HUES64 (cell line): Measurements from ENCODE around the gene TMEM60.

Source experiments
- H3K27ac ChIP-seq: 2 replicates; pipeline ENCODE4 v1.7.0; 2013; ENCODE audit warnings: low read depth, low read length, inconsistent platforms
- H3K27me3 ChIP-seq: 2 replicates; pipeline ENCODE4 v1.6.1; 2013; ENCODE audit warnings: mild to moderate bottlenecking, low read length; ENCODE audit not compliant: insufficient read depth
- H3K36me3 ChIP-seq: 2 replicates; pipeline ENCODE4 v1.6.1; 2013; ENCODE audit warnings: mild to moderate bottlenecking, low read length; ENCODE audit not compliant: insufficient read depth
- H3K4me1 ChIP-seq: 2 replicates; pipeline ENCODE4 v1.6.1; 2013; ENCODE audit warnings: mild to moderate bottlenecking, low read length, moderate library complexity; ENCODE audit not compliant: insufficient read depth
- H3K4me3 ChIP-seq: 2 replicates; pipeline ENCODE4 v1.5.1; 2013; ENCODE audit warnings: mild to moderate bottlenecking, low read length, moderate library complexity
- H3K9ac ChIP-seq: 2 replicates; pipeline ENCODE4 v1.6.1; 2013; ENCODE audit warnings: mild to moderate bottlenecking, low read depth, low read length
- H3K9me3 ChIP-seq: 2 replicates; pipeline ENCODE4 v1.6.1; 2013; ENCODE audit warnings: low read depth, low read length; ENCODE audit not compliant: insufficient read depth
- WGBS: fragments of 150-250, 120-280 bp; methylation state at CpG from one replicate; pipeline ENCODE4 v1.1.7; 2013; ENCODE audit warnings: missing lambda C conversion rate; 5-methylcytosine and 5-hydroxymethylcytosine counted together

Gene TMEM60

DNA sequence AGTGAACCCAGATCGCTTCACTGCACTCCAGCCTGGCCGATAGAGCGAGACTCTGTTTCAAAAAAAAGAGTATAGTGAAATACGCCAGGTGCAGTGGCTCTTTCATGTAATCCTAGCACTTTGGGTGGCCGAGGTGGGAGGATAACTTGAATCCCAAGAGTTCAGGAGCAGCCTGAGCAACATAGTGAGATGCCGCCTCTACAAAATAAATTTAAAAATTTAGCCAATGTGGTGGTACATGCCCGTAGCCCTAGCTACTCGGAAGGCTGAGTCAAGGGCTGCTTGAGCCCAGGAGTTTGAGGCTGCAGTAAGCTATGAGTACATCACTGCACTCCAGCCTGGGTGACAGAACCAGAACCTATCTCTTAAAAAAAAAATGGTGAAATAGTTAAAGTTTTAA, 27.9 kb downstream of the TMEM60 start:
- no peaks in the 10 kb centered on the region for H3K9me3 ChIP-seq
- 86% methylated on average over 8 of the region's 8 CpGs for WGBS
- no peak overlapping the region for H3K9ac ChIP-seq
- H3K4me1 ChIP-seq = peaks cover 9% of the 10 kb centered on the region
- H3K4me3 ChIP-seq = no peak overlapping the region
- H3K27ac ChIP-seq = no peak overlapping the region
- no peaks in the 10 kb centered on the region for H3K27me3 ChIP-seq
- peaks cover 49% of the 10 kb centered on the region for H3K36me3 ChIP-seq

DNA sequence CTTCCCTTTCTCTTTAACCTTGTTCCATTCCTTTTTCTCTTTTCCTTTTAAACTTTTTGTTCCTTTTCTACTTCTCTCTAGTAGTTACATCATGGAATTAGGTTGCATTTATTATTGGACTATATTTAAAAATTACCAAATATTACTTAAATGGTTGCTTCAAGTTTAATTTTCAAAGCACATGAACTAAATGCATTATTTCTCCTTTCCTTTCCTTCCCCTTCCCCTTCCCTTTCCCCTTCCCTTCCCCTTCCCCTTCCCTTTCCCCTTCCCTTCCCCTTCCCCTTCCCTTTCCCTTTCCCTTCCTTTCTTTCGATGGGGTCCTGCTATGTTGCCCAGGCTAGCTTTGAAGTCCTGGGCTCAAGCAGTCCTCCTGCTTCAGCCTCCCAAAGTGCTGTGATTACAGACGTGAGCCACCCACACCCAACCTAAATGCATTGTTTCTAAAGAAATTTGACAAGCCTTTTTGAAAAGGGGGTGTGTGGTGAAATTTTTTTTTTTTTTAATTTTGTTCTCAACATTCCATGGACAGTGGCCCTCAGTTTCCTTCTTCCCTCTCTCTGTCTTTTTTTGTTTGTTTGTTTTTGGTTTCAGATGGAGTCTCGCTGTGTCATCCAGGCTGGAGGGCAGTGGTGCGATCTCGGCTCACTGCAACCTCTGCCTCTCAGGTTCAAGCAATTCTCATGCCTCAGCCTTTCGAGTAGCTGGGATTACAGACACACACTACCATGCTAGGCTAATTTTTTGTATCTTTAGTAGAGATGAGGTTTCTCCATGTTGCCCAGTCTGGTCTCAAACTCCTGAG, 31.2 kb downstream of the TMEM60 start:
- no peaks in the 10 kb centered on the region for H3K9me3 ChIP-seq
- no peaks in the 10 kb centered on the region for H3K27me3 ChIP-seq
- peaks cover 9% of the 10 kb centered on the region for H3K4me1 ChIP-seq
- 89% methylated on average over 6 of the region's 6 CpGs for WGBS
- H3K9ac ChIP-seq = no peak overlapping the region
- peaks cover 21% of the 10 kb centered on the region for H3K36me3 ChIP-seq
- no peak overlapping the region for H3K4me3 ChIP-seq
- no peak overlapping the region for H3K27ac ChIP-seq

GRCh38 chr7:77765906-77766800, 32.1 kb downstream of the TMEM60 start:
- 94% methylated on average over 4 of the region's 4 CpGs for WGBS
- Histone ChIP-seq H3K36me3 (peaks cover 21% of the 10 kb centered on the region), H3K27ac (peak overlapping the region; percentile 31; the same call in 1 of the 2 replicates), H3K4me3 (no peak overlapping the region), H3K27me3 (no peaks in the 10 kb centered on the region), H3K4me1 (peaks cover 9% of the 10 kb centered on the region), H3K9ac (no peak overlapping the region), H3K9me3 (no peaks in the 10 kb centered on the region)

DNA sequence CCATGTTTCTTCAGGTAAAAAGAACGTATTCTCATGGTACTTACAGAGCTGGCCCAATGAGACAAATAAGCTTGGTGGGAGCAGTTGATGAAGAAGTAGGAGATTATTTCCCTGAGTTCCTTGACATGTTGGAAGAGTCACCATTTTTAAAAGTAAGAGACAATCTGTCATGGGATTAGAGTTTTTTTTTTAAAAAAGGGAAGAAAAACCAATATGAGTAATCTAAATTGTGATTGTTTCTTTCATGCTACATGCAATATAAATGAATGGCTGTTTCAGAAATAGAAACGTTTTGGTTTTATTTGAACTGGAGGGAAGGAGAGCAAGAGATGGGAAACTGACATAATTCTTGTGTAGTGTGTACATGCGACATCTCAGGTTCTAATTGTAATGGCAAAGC, 32.8 kb downstream of the TMEM60 start:
- WGBS = 95% methylated on average over 3 of the region's 3 CpGs
- Histone ChIP-seq H3K4me1 (peaks cover 9% of the 10 kb centered on the region), H3K9ac (no peak overlapping the region), H3K9me3 (no peaks in the 10 kb centered on the region), H3K27me3 (no peaks in the 10 kb centered on the region), H3K36me3 (peaks cover 18% of the 10 kb centered on the region), H3K4me3 (no peak overlapping the region), H3K27ac (peak overlapping the region; percentile 31; the same call in 1 of the 2 replicates)

DNA sequence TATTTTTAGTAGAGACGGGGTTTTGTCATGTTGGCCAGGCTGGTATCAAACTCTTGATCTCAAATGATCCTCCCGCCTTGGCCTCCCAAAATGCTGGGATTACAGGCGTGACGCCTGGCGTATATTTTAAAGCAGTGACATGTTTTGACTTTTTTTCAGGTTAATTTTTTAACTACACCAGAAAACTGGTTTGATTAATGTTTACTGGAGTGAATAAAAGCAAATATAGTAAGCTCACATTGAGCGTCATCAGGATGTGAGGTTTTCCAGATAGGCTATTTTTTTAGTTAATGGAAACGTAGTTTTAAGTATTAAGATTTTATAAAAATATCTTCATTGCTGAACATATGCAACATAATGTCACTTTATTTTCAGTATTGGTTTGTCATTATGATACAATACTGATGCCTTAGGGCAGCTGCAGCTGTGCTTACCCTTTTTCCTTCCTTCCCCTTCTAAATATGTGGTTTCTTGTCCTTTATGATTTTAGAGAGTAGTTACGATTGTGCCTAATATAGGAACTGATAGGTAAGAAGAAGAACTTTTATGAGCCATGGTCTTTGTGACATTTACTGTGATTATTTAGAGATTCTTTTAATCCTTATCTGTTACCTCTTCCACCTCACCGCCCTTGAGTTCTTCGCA, 37.3 kb downstream of the TMEM60 start:
- no peak overlapping the region for H3K27ac ChIP-seq
- 96% methylated on average over 9 of the region's 10 CpGs for WGBS

GRCh38 chr7:77759294-77759889, 38.8 kb downstream of the TMEM60 start:
- Histone ChIP-seq H3K27ac (no peak overlapping the region), H3K9ac (no peak overlapping the region), H3K36me3 (no peaks in the 10 kb centered on the region), H3K27me3 (no peaks in the 10 kb centered on the region), H3K9me3 (no peaks in the 10 kb centered on the region), H3K4me1 (no peaks in the 10 kb centered on the region), H3K4me3 (no peak overlapping the region)
- 6% methylated on average over 3 of the region's 3 CpGs for WGBS

More for the DNA sequence above, 37.3 kb downstream of the TMEM60 start:
- Histone ChIP-seq H3K4me3 (no peak overlapping the region), H3K27me3 (no peaks in the 10 kb centered on the region), H3K4me1 (peaks cover 6% of the 10 kb centered on the region), H3K36me3 (no peaks in the 10 kb centered on the region; the same call in 1 of the 2 replicates), H3K9ac (no peak overlapping the region), H3K9me3 (no peaks in the 10 kb centered on the region)

- no CpG with 5 or more reads among the region's 1 CpG for WGBS
- H3K9me3 ChIP-seq = no peaks in the 10 kb centered on the region
- H3K4me1 ChIP-seq = no peaks in the 10 kb centered on the region
- no peak overlapping the region for H3K9ac ChIP-seq
- H3K36me3 ChIP-seq = no peaks in the 10 kb centered on the region
- no peak overlapping the region for H3K4me3 ChIP-seq
- no peaks in the 10 kb centered on the region for H3K27me3 ChIP-seq
- H3K27ac ChIP-seq = no peak overlapping the region
Observed at GRCh38 chr7:77757589-77757988, 40.6 kb downstream of the TMEM60 start.

DNA sequence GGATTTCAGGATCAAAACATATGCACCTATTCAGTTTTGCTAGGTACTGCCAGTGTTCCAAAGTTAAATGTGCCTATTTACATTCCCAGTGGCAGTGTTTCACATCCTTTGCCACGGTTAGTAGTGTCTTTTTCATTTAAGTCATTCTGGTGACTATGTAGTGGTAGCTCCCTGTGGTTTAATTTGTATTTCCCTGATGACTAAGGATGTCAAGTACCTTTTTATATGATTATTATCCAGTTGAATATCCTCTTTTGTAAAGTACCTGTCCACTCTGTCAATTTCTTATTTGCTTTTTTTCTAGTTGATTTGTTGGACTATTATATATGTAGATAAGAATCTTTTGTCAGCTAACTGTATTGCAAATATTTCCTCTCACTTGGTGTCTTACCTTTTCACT, 45.1 kb downstream of the TMEM60 start:
- Histone ChIP-seq H3K9me3 (no peaks in the 10 kb centered on the region), H3K4me1 (no peaks in the 10 kb centered on the region), H3K27ac (no peak overlapping the region), H3K36me3 (peaks cover 13% of the 10 kb centered on the region), H3K27me3 (no peaks in the 10 kb centered on the region), H3K4me3 (no peak overlapping the region), H3K9ac (no peak overlapping the region)
- WGBS = 100% methylated on average over 1 of the region's 1 CpG

- Histone ChIP-seq H3K9ac (no peak overlapping the region), H3K4me1 (no peaks in the 10 kb centered on the region), H3K36me3 (peaks cover 13% of the 10 kb centered on the region), H3K9me3 (no peaks in the 10 kb centered on the region), H3K27ac (no peak overlapping the region), H3K27me3 (no peaks in the 10 kb centered on the region), H3K4me3 (no peak overlapping the region)
- WGBS = 83% methylated on average over 1 of the region's 2 CpGs
Observed at GRCh38 chr7:77752016-77752415, 46.2 kb downstream of the TMEM60 start.

DNA sequence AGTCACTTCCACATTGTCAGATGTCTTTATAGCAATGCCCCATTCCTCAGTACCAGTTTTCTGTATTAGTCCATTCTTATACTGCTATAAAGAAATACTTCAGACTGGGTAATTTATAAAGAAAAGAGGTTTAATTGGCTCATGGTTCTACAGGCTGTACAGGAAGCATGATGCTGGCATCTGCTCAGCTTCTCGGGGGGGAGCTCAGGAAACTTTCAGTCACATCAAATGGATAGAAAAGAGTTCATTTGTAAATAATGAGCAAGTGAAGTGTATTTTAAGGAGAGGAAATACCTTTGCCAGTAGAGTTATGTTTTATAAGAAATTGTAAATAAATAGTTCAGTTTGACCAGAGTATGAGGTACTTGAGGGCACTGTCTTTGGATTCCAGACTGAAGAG, 50.5 kb downstream of the TMEM60 start:
- Histone ChIP-seq H3K9ac (no peak overlapping the region), H3K27me3 (no peaks in the 10 kb centered on the region), H3K27ac (no peak overlapping the region), H3K36me3 (peaks cover 13% of the 10 kb centered on the region), H3K4me3 (no peak overlapping the region), H3K4me1 (no peaks in the 10 kb centered on the region), H3K9me3 (no peaks in the 10 kb centered on the region)
- 90% methylated on average over 1 of the region's 1 CpG for WGBS
